Parathyroid adenoma (tissue), 2 donors: Measurements from ENCODE around the gene SAAL1.

Experiments
- H2AFZ ChIP-seq: fragments of 300-600 bp; sonication (generic); one replicate; pipeline ENCODE4 v1.7.0; 2017; ENCODE audit warnings: antibody characterized with exemption, mild to moderate bottlenecking
- H3K27ac ChIP-seq: fragments of 300-600 bp; sonication (generic); one replicate; pipeline ENCODE4 v1.7.0; 2017
- H3K27me3 ChIP-seq: fragments of 300-600 bp; sonication (generic); one replicate; pipeline ENCODE4 v1.7.0; 2017; ENCODE audit warnings: low read length; ENCODE audit not compliant: control insufficient read depth, insufficient read depth
- H3K36me3 ChIP-seq: fragments of 300-600 bp; sonication (generic); one replicate; pipeline ENCODE4 v1.7.0; 2017; ENCODE audit warnings: low read length; ENCODE audit not compliant: control insufficient read depth, insufficient read depth
- H3K4me1 ChIP-seq: fragments of 300-600 bp; sonication (generic); one replicate; pipeline ENCODE4 v1.7.0; 2017; ENCODE audit warnings: control low read depth
- H3K4me2 ChIP-seq: fragments of 300-600 bp; sonication (generic); one replicate; pipeline ENCODE4 v1.7.0; 2017; ENCODE audit warnings: low read length
- H3K4me3 ChIP-seq: fragments of 300-600 bp; sonication (generic); one replicate; pipeline ENCODE4 v1.7.0; 2017; ENCODE audit warnings: low read depth, low read length
- H3K79me2 ChIP-seq: fragments of 300-600 bp; sonication (generic); one replicate; pipeline ENCODE4 v1.7.0; 2017; ENCODE audit warnings: control low read depth
- H3K9ac ChIP-seq: fragments of 300-600 bp; sonication (generic); one replicate; pipeline ENCODE4 v1.7.0; 2017; ENCODE audit warnings: mild to moderate bottlenecking
- H3K9me3 ChIP-seq: fragments of 300-600 bp; sonication (generic); one replicate; pipeline ENCODE4 v1.7.0; 2017; ENCODE audit warnings: low read length; ENCODE audit not compliant: control insufficient read depth
- TF ChIP-seq, protein P1 (sequence below): fragments of 300-600 bp; sonication (generic); IDR thresholded peaks from one replicate; pipeline ENCODE4 v1.7.0; 2017; ENCODE audit warnings: antibody characterized with exemption, mild to moderate bottlenecking
- donor health status: primary hyperparathyroidism.

The SAAL1 gene

DNA sequence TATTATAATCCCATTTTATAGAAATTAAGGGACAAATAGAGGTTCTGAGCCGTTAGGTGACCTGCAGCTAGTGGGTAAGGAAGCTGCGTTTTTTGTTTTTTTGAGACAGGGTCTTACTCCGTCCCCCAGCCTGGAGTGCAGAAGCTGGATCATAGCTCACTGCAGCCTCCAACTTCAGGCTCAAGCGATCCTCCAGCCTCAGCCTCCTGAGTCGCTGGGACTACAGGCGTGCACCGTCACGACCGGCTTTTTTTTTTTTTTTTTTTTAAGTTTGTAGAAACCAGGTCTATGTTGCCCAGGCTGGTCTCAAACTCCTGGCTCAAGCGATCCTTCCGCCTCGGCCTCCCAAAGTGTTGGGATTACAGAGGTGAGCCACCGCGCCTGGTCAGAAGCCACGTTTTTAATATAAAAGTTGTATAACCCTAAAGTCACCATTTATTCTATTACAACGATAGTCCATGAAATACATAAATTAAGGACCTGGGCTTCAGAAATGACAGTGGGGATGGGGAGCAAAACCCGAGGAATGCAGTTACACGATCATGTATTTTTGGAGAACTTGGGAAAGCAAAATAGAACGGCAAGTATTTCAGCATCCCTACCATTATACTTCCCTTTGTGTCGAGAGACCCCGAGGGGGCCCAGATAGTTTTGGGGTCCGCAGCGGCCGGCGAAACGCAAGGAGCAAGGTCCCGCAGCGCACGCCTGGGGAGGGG, 638 bp downstream of the SAAL1 start:
- Histone ChIP-seq H3K9me3 (no peaks in the 10 kb centered on the region), H3K4me2 (peak overlapping the region; percentile 72), H3K27ac (no peak overlapping the region), H3K9ac (peak overlapping the region; percentile 11), H3K36me3 (no peaks in the 10 kb centered on the region), H3K79me2 (no peaks in the 10 kb centered on the region), H3K27me3 (no peaks in the 10 kb centered on the region), H3K4me3 (peak overlapping the region; percentile 68), H3K4me1 (no peaks in the 10 kb centered on the region), H2AFZ (peak overlapping the region; percentile 84)
- TF ChIP-seq, protein P1, sequence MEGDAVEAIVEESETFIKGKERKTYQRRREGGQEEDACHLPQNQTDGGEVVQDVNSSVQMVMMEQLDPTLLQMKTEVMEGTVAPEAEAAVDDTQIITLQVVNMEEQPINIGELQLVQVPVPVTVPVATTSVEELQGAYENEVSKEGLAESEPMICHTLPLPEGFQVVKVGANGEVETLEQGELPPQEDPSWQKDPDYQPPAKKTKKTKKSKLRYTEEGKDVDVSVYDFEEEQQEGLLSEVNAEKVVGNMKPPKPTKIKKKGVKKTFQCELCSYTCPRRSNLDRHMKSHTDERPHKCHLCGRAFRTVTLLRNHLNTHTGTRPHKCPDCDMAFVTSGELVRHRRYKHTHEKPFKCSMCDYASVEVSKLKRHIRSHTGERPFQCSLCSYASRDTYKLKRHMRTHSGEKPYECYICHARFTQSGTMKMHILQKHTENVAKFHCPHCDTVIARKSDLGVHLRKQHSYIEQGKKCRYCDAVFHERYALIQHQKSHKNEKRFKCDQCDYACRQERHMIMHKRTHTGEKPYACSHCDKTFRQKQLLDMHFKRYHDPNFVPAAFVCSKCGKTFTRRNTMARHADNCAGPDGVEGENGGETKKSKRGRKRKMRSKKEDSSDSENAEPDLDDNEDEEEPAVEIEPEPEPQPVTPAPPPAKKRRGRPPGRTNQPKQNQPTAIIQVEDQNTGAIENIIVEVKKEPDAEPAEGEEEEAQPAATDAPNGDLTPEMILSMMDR: no peak

DNA sequence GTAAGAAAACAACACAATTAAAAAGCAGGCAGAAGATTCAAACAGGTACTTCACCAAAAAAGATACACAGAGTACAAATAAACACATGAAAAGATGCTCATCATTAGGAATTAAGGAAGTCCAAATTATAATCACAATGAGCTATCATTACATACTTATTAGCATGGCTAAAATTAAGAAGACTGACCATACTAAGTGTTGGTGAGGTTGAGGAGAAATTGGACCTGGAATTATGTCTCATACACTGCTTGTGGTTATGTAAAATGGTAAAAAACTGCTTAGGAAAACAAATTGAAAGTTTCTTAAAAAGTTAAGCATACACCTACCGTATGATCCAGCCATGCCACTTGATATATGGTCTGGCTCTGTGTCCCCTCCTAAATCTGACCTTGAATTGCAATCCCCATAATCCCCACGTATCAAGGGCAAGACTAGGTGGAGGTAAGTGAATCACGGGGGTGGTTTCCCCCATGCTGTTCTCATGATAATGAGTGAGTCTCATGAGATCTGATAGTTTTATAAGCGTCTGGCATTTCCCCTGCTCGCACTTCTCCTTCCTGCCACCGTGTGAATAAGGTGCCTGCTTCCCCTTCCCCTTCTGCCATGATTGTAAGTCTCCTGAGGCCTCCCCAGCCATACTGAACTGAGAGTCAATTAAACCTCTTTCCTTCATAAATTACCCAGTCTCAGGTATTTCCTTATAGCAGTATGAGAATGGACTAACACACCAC, 4.8 kb downstream of the SAAL1 start:
- H3K4me2 ChIP-seq: no peak overlapping the region
- H3K9ac ChIP-seq: no peak overlapping the region
- no peaks in the 10 kb centered on the region for H3K27me3 ChIP-seq
- TF ChIP-seq, protein P1: no peak
- H3K27ac ChIP-seq: no peak overlapping the region
- H3K9me3 ChIP-seq: no peaks in the 10 kb centered on the region
- H2AFZ ChIP-seq: no peak overlapping the region
- H3K4me3 ChIP-seq: no peak overlapping the region
- H3K4me1 ChIP-seq: no peaks in the 10 kb centered on the region
- no peaks in the 10 kb centered on the region for H3K36me3 ChIP-seq
- no peaks in the 10 kb centered on the region for H3K79me2 ChIP-seq

DNA sequence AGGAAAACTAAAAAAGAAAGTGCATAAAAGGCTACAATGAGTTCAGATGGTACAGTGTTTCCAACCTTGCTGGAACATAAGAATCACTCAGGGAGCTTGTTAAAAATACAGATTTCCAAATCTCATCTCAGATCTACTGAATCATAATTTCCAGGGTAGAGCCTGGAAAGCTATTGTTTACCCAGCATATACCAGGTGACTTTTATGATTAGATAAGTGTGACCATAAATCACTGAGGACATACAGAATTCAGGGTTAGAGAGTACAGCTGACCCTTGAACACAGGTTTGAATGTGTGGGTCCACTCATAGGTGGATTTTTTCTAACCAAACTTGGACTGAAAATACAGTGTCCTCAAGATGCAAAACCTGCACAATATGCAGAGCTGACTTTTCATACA, 11.9 kb downstream of the SAAL1 start:
- Histone ChIP-seq H3K79me2 (no peaks in the 10 kb centered on the region), H3K36me3 (no peaks in the 10 kb centered on the region)
- TF ChIP-seq, protein P1: no peak

DNA sequence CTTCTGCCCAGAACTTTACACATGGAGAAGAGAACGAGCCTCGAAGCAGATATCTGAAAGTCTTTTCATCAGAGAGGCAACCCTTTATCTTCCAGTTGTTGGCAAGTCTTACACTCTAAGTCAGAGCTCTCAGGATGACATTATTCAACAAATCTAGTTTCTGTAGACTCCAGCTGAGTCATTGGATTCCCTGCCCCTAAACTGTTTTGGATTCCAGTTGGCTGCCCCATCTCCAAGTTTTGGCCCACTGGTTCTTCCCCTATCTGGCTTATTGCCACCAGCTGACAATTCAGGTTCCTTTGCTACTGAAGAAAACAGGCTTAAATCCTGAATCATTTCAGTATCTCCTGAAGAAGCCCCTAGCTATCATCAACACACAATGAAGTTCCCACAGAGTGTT, 14.2 kb downstream of the SAAL1 start:
- H3K79me2 ChIP-seq: no peaks in the 10 kb centered on the region
- H3K27me3 ChIP-seq: no peaks in the 10 kb centered on the region
- H3K9me3 ChIP-seq: no peaks in the 10 kb centered on the region
- H3K4me2 ChIP-seq: no peak overlapping the region
- H3K27ac ChIP-seq: no peak overlapping the region
- H3K9ac ChIP-seq: no peak overlapping the region
- H3K4me3 ChIP-seq: no peak overlapping the region
- TF ChIP-seq, protein P1: no peak
- no peaks in the 10 kb centered on the region for H3K36me3 ChIP-seq
- H3K4me1 ChIP-seq: no peaks in the 10 kb centered on the region
- no peak overlapping the region for H2AFZ ChIP-seq

More for the DNA sequence above, 11.9 kb downstream of the SAAL1 start:
- Histone ChIP-seq H3K4me2 (no peak overlapping the region), H3K27me3 (no peaks in the 10 kb centered on the region), H3K4me3 (no peak overlapping the region), H3K4me1 (no peaks in the 10 kb centered on the region), H3K9ac (no peak overlapping the region), H2AFZ (no peak overlapping the region), H3K9me3 (no peaks in the 10 kb centered on the region), H3K27ac (no peak overlapping the region)
